ENCODE measurements around the gene TAF4.
A peak's percentile ranks its signal among the peaks of the same experiment; 100 is the strongest.

Gene TAF4

GRCh38 chr20:62020935-62021701, 44.6 kb downstream of the TAF4 start:
- DNase-seq, result no peak

- DNase-seq, result no peak
These were observed 45.7 kb downstream of the TAF4 start for GRCh38 chr20:62019881-62020492.

- DNase-seq, result no peak
These were observed 46.4 kb downstream of the TAF4 start for GRCh38 chr20:62019144-62019805.

GRCh38 chr20:62018437-62019143, 47.1 kb downstream of the TAF4 start:
- DNase-seq, result no peak

- no peak for DNase-seq
These were observed 50.0 kb downstream of the TAF4 start for GRCh38 chr20:62015540-62016288.

- DNase-seq, result no peak
These were observed 50.7 kb downstream of the TAF4 start for GRCh38 chr20:62014889-62015537.

- no peak for DNase-seq
These were observed 51.2 kb downstream of the TAF4 start for GRCh38 chr20:62014488-62014775.

- DNase-seq, result no peak
These were observed 53.0 kb downstream of the TAF4 start for GRCh38 chr20:62012631-62013030.

- no peak for DNase-seq
These were observed 53.6 kb downstream of the TAF4 start for GRCh38 chr20:62011938-62012534.

GRCh38 chr20:62011403-62011790, 54.3 kb downstream of the TAF4 start:
- DNase-seq, result no peak

- peak; percentile 64 to 68 for DNase-seq
These were observed 54.9 kb downstream of the TAF4 start for GRCh38 chr20:62010551-62011402.

GRCh38 chr20:62009869-62010445, 55.7 kb downstream of the TAF4 start:
- no peak for DNase-seq

GRCh38 chr20:62009322-62009721, 56.4 kb downstream of the TAF4 start:
- DNase-seq, result no peak

GRCh38 chr20:62008643-62009183, 57.0 kb downstream of the TAF4 start:
- DNase-seq, result no peak

- no peak for DNase-seq
These were observed 58.5 kb downstream of the TAF4 start for GRCh38 chr20:62007127-62007647.

GRCh38 chr20:62006482-62006881, 59.2 kb downstream of the TAF4 start:
- DNase-seq, result no peak

GRCh38 chr20:62004614-62005013, 61.1 kb downstream of the TAF4 start:
- DNase-seq, result no peak

- no peak for DNase-seq
These were observed 61.9 kb downstream of the TAF4 start for GRCh38 chr20:62003567-62004405.

- DNase-seq, result no peak
These were observed 62.7 kb downstream of the TAF4 start for GRCh38 chr20:62002882-62003480.

All from activated T-cell treated with anti-CD3 and anti-CD28 coated beads, Interleukin-2, amount 50 U/mL, for 48 hours (primary cell).